AG09309 (cell line): Measurements from ENCODE around the gene GIMAP1.

ENCODE experiments used
- DNase-seq: peaks from one replicate; pipeline ENCODE4 v3.0.0-alpha.2; 2010; ENCODE audit warnings: low read depth
- H3K4me3 ChIP-seq: 2 replicates; pipeline ENCODE4 v1.5.1; 2011; ENCODE audit warnings: mild to moderate bottlenecking, low read depth, low read length, moderate library complexity; ENCODE audit not compliant: control insufficient read depth
- TF ChIP-seq, protein P1 (sequence below): IDR thresholded peaks from 2 replicates; pipeline ENCODE4 v1.5.1; 2011; ENCODE audit warnings: mild to moderate bottlenecking, low read depth, low read length, inconsistent platforms; ENCODE audit not compliant: insufficient read depth, control insufficient read depth; ENCODE audit errors: missing control alignments

Gene GIMAP1

DNA sequence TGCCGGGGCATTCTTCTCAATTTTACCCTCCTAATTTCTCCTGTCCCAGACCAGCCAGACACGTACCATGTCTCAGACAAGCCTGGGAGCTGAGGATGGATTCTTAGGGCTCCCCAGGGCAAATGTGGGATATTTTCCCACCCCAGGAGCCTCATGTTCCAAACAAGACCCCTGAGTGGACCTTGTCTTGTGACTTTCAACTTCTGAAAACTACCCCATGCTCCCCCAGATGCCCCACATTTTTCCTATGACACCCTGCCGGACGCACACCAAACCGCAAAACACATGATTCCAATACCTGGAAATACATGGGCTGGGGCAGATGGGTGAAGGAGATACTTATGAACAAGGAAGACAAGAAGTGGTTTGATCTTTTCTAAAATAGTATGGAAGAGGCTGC, 21.7 kb downstream of the GIMAP1 start:
- no peak for DNase-seq
- H3K4me3 ChIP-seq, result no peak overlapping the region
- TF ChIP-seq, protein P1, sequence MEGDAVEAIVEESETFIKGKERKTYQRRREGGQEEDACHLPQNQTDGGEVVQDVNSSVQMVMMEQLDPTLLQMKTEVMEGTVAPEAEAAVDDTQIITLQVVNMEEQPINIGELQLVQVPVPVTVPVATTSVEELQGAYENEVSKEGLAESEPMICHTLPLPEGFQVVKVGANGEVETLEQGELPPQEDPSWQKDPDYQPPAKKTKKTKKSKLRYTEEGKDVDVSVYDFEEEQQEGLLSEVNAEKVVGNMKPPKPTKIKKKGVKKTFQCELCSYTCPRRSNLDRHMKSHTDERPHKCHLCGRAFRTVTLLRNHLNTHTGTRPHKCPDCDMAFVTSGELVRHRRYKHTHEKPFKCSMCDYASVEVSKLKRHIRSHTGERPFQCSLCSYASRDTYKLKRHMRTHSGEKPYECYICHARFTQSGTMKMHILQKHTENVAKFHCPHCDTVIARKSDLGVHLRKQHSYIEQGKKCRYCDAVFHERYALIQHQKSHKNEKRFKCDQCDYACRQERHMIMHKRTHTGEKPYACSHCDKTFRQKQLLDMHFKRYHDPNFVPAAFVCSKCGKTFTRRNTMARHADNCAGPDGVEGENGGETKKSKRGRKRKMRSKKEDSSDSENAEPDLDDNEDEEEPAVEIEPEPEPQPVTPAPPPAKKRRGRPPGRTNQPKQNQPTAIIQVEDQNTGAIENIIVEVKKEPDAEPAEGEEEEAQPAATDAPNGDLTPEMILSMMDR, result no peak

DNA sequence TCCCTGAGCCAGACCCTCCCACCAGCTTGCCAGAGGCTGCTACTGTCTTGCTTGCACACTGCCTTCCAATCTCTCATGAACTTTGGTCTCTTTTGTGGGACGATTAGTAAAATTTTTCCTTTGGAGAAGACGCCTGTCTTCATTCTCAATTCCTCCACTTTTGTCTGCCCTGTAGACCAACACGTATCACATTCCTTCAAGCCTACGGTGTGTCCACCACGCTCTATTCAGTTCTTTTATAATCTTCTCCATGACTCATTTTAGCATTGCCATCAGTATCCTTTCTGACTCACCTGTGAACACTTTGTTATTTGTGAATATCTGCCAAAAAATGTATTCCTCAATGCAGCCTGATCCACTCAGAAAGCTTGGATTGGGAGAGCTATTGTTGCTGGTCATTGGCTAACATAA, 22.2 kb downstream of the GIMAP1 start:
- no peak for DNase-seq
- no peak overlapping the region for H3K4me3 ChIP-seq
- TF ChIP-seq, protein P1, result no peak

DNA sequence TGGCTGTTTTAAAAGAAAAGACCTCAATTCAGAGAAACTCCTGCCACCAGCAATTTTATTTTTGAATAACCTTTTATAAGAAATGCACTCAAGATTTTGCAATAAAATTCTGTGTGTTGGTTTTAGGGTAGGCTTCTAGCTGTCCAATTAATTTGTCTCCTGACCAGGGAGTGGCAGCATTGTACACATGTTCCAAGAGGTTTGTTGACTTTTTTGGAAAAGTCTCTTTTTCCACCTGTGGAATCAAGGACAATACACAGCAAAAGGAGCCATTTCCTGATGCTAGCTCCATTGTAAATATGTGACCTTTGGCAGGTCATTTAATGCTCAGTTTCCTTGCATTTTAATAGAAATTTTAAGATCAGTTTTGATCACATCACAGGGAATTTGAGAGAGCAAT, 22.6 kb downstream of the GIMAP1 start:
- no peak for DNase-seq
- TF ChIP-seq, protein P1, result no peak
- H3K4me3 ChIP-seq, result no peak overlapping the region

DNA sequence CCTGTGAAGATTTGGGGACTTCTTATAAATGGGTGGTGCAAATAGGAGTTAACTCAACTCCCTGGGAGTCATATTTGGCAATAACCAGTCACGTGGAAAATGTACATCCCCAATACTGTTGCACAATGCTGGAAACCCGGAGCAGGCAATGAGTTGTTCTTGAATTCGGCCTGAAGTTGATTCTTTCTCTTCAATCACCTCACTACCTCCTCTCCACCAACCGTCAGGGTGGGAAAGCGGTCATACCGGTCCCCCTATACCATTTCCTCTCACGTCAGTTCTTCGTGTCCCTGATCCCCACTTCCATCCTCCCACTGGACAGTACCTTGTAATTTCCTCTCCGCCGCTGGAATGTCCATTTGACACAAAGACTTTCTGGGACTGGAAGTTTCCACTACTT, 23.6 kb downstream of the GIMAP1 start:
- H3K4me3 ChIP-seq, result no peak overlapping the region
- TF ChIP-seq, protein P1, result no peak
- DNase-seq, result no peak

DNA sequence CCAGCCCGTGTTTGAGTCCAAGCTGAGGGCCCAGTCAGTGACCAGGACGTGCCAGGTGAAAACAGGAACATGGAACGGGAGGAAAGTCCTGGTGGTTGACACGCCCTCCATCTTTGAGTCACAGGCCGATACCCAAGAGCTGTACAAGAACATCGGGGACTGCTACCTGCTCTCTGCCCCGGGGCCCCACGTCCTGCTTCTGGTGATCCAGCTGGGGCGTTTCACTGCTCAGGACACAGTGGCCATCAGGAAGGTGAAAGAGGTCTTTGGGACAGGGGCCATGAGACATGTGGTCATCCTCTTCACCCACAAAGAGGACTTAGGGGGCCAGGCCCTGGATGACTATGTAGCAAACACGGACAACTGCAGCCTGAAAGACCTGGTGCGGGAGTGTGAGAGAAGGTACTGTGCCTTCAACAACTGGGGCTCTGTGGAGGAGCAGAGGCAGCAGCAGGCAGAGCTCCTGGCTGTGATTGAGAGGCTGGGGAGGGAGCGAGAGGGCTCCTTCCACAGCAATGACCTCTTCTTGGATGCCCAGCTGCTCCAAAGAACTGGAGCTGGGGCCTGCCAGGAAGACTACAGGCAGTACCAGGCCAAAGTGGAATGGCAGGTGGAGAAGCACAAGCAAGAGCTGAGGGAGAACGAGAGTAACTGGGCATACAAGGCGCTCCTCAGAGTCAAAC, 26.0 kb downstream of the GIMAP1 start:
- DNase-seq, result no peak
- TF ChIP-seq, protein P1, result no peak
- H3K4me3 ChIP-seq, result no peak overlapping the region

DNA sequence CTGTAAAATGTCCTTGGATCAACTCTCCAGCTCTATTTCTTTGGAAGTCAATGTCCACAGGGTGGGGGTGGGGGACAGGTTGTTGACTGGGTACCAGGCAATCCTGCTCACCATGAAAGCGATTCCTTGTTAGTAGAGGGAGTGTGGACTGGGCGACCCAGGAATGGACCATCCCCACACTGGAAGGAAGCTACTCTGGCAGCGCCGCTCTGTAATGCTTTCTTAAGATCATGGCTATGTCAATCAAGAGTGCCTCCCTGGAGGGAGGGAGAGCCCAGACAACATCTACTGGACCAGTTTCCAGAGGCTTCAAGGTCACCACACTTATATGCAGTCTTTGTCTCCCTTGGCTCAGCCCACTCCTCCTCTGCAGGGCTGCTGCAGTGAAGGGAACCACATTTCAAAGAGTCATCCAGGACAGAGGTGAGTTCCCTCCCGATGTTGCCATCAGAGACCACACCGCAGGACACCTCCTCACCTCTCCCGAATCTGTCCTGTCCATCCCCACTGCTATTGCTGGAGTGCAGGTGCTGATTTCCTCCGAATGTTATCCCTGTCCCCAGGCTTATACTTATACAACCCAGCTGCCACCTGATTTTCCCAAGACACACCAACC, 27.7 kb downstream of the GIMAP1 start:
- H3K4me3 ChIP-seq, result no peak overlapping the region
- no peak for DNase-seq
- TF ChIP-seq, protein P1, result no peak
